ENCODE measurements around the gene NCOA7. TPM values are rescaled to one million over a fixed set of nuclear protein-coding genes. Genes with fewer than 3 reads are reported as not detected.

Gene NCOA7
- total and polyA plus RNA-seq, 4 donors = 8.6 to 40.9 (median 17.6) TPM

- Histone ChIP-seq H3K27me3 (ENCODE audit: control insufficient read depth in 4 of 4, insufficient read depth in 4 of 4, low read length in 3 of 4) (no peaks in the 10 kb centered on the region), H3K9me3 (ENCODE audit: control insufficient read depth in 4 of 4, low read length in 3 of 4) (no peaks in the 10 kb centered on the region), H3K36me3 (ENCODE audit: control insufficient read depth in 4 of 4, insufficient read depth in 3 of 4, low read depth in 1 of 4, low read length in 3 of 4) (peaks cover 3 to 49% (median 34%) of the 10 kb centered on the region in 4 donors), H3K4me3 (ENCODE audit: low read depth in 1 of 3, low read length in 3 of 3) (no peak overlapping the region), H3K27ac (ENCODE audit: low read depth in 1 of 2, low read length in 2 of 2) (no peak overlapping the region), H3K9ac (ENCODE audit: low read depth in 1 of 2, low read length in 2 of 2) (no peak overlapping the region), H3K4me1 (ENCODE audit: control insufficient read depth in 4 of 4, insufficient read depth in 4 of 4, low read length in 3 of 4) (peaks cover 0 to 8% (median 3%) of the 10 kb centered on the region in 4 donors)
- WGBS = 80% methylated on average over 7 of the region's 7 CpGs
- no peak for DNase-seq (ENCODE audit: low spot score)
- TF ChIP-seq NR2F2 (IDR thresholded peaks at IDR 0.05) (peak; percentile 38), YY1 (IDR thresholded peaks at IDR 0.05) (no peak), ZBTB33 (IDR thresholded peaks at IDR 0.05) (no peak), GABPA (IDR thresholded peaks at IDR 0.05 in 1 of 2, conservative IDR thresholded peaks at IDR 0.05 in 1 of 2) (no peak), HNF4A (conservative IDR thresholded peaks at IDR 0.05) (no peak), FOXA2 (IDR thresholded peaks at IDR 0.05) (no peak), TAF1 (conservative IDR thresholded peaks at IDR 0.05) (no peak)
- TF ChIP-seq, protein P1, sequence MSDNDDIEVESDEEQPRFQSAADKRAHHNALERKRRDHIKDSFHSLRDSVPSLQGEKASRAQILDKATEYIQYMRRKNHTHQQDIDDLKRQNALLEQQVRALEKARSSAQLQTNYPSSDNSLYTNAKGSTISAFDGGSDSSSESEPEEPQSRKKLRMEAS (IDR thresholded peaks at IDR 0.05) = no peak
Observed at GRCh38 chr6:125927761-125928160, 137.0 kb downstream of the NCOA7 start.

GRCh38 chr6:125930765-125931418 lies 140.1 kb downstream of the NCOA7 start:
- Histone ChIP-seq H3K27me3 (ENCODE audit: control insufficient read depth in 4 of 4, insufficient read depth in 4 of 4, low read length in 3 of 4) (no peaks in the 10 kb centered on the region), H3K36me3 (ENCODE audit: control insufficient read depth in 4 of 4, insufficient read depth in 3 of 4, low read depth in 1 of 4, low read length in 3 of 4) (peaks cover 1 to 25% (median 18%) of the 10 kb centered on the region in 4 donors), H3K9me3 (ENCODE audit: control insufficient read depth in 4 of 4, low read length in 3 of 4) (no peaks in the 10 kb centered on the region), H3K4me3 (ENCODE audit: low read depth in 1 of 3, low read length in 3 of 3) (no peak overlapping the region), H3K4me1 (ENCODE audit: control insufficient read depth in 4 of 4, insufficient read depth in 4 of 4, low read length in 3 of 4) (no peaks in the 10 kb centered on the region), H3K9ac (ENCODE audit: low read depth in 1 of 2, low read length in 2 of 2) (no peak overlapping the region), H3K27ac (ENCODE audit: low read depth in 1 of 2, low read length in 2 of 2) (peak overlapping the region in 1 of 2 donors; percentile 1)
- TF ChIP-seq ATF3 (IDR thresholded peaks at IDR 0.05) = no peak
- peak; percentile 25 to 48 for TF ChIP-seq HNF4A (conservative IDR thresholded peaks at IDR 0.05)
- TF ChIP-seq RAD21 (IDR thresholded peaks at IDR 0.05) = no peak
- TF ChIP-seq GABPA (IDR thresholded peaks at IDR 0.05 in 1 of 2, conservative IDR thresholded peaks at IDR 0.05 in 1 of 2) = no peak
- no peak for TF ChIP-seq EGR1 (IDR thresholded peaks at IDR 0.05; ENCODE audit: low read depth in 2 of 2)
- TF ChIP-seq RXRA (IDR thresholded peaks at IDR 0.05) = peak in 1 of 2 donors; percentile 14
- TF ChIP-seq YY1 (IDR thresholded peaks at IDR 0.05) = no peak
- TF ChIP-seq NR2F2 (IDR thresholded peaks at IDR 0.05) = no peak
- no peak for TF ChIP-seq HNF4G (IDR thresholded peaks at IDR 0.05)
- TF ChIP-seq CTCF (IDR thresholded peaks at IDR 0.05; ENCODE audit: low read depth, low read length, missing input control) = no peak
- no peak for TF ChIP-seq FOXA1 (IDR thresholded peaks at IDR 0.05)
- no peak for TF ChIP-seq SP1 (IDR thresholded peaks at IDR 0.05)
- TF ChIP-seq JUND (IDR thresholded peaks at IDR 0.05) = peak in 1 of 2 donors; percentile 33
- TF ChIP-seq, protein P1 (IDR thresholded peaks at IDR 0.05) = peak; percentile 18
- no peak for TF ChIP-seq ZBTB33 (IDR thresholded peaks at IDR 0.05)
- no peak for TF ChIP-seq FOXA2 (IDR thresholded peaks at IDR 0.05)
- no peak for TF ChIP-seq TAF1 (conservative IDR thresholded peaks at IDR 0.05)
- no peak for TF ChIP-seq REST (IDR thresholded peaks at IDR 0.05)
- WGBS = 79% methylated on average over 3 of the region's 3 CpGs
- DNase-seq (ENCODE audit: low spot score) = no peak

All from liver (tissue), 9 donors.